Islet of Langerhans (tissue), 1 donor: ENCODE measurements around the gene RNPC3.

Experiments
- FAIRE-seq: peaks from one replicate; lab custom pipeline; 2011; peaks lifted over from hg19 to GRCh38; lab: Jason Lieb, UNC

The RNPC3 gene, protein sequence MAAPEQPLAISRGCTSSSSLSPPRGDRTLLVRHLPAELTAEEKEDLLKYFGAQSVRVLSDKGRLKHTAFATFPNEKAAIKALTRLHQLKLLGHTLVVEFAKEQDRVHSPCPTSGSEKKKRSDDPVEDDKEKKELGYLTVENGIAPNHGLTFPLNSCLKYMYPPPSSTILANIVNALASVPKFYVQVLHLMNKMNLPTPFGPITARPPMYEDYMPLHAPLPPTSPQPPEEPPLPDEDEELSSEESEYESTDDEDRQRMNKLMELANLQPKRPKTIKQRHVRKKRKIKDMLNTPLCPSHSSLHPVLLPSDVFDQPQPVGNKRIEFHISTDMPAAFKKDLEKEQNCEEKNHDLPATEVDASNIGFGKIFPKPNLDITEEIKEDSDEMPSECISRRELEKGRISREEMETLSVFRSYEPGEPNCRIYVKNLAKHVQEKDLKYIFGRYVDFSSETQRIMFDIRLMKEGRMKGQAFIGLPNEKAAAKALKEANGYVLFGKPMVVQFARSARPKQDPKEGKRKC

DNA sequence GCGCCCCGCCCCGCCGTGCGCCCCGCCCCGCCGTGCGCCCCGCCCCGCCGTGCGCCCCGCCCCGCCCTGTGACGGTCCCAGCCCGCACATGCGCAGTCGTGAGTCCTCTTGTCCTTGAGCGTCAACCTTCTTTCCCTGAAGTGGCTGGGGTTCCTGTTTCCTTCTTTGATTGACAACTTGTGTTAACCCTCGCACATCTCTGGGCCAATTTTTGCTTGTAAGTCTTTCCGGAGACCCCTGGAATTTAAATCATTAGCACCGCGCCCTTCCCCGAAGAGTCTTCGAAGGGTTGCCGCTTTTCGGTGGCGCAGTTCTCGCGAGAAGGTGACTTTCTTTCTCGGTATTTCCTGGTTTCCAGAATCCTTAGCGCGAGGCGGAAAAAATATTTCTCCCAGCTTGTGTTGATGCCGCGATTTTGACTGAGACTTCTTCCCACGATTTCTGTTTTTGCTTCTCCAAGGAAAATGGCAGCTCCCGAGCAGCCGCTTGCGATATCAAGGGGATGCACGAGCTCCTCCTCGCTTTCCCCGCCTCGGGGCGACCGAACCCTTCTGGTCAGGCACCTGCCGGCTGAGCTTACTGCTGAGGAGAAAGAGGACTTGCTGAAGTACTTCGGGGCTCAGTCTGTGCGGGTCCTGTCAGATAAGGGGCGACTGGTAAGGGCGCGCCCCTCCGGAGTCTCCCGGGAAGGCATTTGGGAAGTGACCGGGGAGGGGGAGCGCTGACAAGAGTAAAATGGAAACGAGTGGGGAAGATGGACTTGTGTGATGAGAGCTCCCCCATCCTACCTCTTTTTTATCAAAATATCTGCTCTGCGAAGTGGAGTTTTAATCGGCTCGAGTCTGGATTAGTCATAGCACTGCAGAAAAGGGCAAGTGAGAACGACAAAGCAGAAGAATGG, at the start of gene RNPC3:
Gene RNPC3 (plus strand): TSS at position 93 of the 901 bp plus-strand sequence. CDS start 372 bp downstream, at position 465.
- peak; percentile 92 for FAIRE-seq

DNA sequence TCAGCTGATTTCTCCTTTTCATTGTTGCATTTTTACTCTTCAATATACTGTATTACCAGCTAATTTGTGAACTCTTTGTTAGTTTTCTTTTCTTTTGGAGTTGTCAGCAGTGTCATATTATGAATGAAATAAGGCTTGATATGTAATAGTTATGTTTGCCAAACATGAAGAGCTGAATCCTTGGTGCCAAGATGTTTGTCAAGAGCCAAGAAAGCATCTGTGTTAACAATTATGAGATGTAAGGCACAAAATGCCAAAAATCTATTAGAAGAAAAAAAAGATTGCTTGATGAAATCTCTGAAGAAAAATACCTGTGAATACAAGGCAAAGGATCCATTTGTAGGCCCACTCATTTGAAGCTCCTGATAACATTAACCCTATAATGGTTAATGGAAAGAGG, 48.4 kb upstream of the RNPC3 start:
- FAIRE-seq: no peak

DNA sequence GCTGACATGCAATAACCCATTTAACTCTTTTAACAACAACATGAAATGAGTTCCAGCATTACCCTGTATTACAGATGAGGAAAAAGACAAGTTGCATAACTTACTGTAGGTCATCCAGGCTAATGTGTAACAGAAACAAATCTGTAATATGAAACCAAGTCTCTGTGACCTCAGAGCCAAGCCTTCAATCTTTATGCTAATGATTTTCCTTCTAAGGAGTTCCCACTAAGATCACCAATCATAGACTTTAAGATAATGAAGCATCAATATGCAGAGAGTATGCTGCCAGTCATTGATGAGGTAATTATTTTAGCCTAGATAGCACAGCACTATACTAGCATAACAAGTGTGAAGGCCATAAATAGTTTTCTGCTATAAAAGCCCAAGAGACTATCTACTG, 35.6 kb upstream of the RNPC3 start:
- no peak for FAIRE-seq

DNA sequence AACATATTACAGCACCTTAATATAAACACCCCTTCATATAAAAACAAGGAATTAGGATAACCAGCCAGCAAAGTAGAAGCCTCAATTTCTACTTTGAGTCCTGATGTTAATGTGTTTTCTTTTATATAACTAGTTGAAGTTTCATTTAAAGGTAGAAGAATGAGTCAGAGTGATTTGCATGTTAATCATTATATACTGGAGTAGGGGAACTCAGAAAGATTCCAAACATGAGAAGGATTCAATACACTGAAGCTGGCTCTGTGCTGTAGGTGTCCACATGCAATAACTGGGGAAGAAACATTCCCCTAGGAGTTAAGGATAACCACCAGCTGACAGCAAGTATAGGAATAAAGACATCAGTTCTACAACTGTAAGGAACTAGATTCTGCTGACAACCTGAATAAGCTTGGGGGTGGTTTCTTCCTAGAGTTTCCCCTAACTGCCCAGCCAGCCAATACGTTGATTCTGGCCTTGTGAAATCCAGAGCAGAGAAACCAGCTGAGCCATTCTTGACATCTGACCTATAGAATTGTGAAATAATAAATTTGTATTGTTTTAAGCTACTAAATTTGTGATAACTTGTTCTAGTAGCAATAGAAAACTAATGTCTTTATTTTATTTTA, 33.4 kb upstream of the RNPC3 start:
- no peak for FAIRE-seq

DNA sequence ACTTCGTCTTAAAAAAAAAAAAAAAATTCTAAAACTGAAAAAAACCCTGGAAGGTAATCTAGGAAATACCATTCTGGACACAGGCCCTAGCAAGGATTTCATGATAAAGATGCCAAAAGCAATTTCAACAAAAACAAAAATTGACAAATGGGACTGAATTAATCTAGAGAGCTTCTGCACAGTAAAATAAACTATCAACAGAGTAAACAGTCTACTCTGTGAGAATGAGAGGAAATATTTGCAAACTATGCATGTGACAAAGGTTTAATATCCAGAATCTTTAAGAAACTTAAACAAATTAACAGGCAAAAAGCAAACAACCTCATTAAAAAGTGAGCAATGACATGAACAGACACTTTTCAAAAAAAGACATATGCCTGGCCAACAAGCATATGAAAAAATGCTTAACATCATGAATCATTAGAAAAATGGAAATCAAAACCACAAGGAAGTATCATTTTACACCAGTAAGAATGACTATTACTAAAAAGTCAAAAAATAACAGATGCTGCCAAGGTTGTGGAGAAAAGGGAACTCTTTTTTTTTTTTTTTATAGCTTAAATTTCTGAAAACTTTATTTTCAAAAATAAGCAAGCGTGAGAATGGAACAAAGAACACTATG, 29.4 kb upstream of the RNPC3 start:
- no peak for FAIRE-seq

DNA sequence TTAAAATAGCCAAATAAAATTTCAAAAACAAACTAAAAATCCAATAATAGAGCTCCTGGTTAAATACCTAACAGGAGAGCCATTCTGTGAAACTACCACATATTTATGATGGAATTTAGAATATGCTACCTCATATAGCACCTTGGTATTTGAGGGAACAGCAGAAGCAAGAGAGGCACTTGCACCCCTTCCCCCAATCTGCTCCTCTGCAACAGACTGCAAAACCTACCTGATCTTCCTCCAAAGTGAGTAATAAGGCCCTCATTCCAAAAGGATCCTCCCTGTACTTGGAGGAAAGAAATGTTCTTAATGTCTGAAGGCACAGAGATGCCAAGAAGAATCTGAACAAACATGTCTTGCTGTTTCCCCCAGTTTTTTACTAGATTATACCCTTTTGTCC, 28.1 kb upstream of the RNPC3 start:
- FAIRE-seq: no peak

DNA sequence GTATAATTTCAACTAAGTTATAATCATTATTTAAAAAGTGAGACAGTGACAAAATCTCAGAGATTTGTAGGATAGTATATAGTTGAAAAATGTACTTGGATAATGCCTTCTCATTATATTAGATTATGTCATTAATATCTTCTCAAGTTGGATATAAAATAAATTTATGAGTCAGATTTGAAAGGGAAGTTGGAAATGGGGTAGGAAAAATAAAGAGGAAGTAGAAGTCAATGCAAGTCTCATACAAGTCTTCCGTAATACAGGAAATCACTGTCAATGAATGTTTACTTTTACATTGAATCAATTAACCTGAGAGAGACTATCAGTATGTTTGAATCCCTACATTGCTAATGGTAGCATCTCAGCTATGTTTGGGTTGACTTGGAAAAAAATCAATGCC, 16.2 kb upstream of the RNPC3 start:
- FAIRE-seq: no peak

DNA sequence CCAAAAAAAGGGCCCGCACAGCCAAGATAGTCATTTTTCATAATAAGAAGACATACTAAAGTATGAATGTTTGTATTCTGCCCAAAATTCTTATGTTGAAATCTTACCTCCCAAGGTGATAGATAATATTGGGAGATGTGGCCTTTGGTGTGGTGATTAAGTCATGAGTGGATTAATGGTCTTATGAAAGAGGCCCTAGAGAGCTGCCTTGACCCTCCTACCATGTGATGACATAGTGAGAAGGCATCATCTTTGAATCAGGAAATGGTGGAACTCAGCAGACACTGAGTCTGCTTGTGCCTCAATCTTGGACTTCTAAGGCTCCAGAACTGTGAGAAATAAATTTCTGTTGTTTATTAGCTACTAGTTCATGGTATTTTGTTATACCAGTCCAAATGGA, 11.8 kb upstream of the RNPC3 start:
- no peak for FAIRE-seq

DNA sequence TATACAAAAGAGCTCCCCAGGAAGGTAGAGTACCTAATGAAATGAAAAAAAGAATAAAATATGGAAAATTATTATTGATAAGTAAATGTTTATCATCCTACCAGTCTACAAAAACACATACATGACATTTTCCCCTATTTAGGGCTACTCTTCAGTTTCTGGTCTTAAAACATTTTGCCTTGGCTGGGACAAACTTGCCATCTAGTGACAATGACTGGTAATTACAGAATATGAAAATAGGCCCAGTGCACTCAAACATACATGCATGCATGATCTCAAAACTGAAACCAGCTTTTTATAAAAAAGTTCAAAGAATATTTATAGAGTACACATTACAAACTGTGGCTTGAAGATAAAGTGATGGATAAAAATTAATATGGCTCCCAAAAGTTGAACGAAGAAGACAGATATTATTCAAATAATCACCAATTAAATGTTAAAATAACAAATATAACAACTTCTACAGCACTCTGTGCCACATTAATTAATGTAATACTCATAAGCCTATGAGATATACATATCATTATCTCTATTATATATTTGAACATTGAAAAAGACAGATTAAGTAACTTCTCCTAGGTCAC, 10.5 kb upstream of the RNPC3 start:
- FAIRE-seq: peak; percentile 90

DNA sequence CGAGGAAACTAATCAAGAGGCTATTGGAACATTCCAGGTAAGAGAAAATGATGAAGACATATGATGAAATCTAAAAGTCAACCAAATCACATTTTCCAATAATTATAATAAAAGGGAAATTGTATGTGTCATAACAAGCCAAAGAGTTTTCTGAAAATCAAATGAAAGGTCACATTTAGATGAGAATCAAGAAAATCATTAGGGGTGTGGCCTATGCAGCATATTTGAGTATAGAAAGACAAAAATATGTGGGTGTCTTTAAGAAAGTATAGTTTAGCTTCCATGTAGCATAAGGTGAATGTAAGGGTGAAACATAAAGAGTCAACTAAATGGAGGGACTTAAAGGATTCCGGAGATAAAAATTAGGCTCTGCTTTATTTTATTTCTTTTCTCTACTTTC, 9.2 kb upstream of the RNPC3 start:
- no peak for FAIRE-seq

DNA sequence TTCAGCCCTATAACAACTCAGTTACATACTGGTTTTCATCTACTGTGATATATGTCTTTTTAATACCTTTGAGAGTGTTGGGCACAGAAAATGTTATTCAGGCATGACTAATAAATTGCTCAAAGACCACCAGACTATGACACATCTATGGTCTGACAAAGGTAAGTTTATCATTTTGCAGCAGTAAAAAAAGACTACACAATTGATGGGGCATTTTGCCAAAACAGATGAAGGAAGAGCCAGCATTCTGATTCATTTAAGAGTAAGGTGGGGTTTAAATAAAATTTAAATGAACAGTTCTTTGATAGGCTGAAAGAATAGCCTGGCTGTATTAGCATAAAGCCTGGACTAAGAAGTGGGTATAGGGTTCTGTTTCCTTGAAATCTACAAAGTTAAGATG, 8.8 kb upstream of the RNPC3 start:
- FAIRE-seq: no peak

DNA sequence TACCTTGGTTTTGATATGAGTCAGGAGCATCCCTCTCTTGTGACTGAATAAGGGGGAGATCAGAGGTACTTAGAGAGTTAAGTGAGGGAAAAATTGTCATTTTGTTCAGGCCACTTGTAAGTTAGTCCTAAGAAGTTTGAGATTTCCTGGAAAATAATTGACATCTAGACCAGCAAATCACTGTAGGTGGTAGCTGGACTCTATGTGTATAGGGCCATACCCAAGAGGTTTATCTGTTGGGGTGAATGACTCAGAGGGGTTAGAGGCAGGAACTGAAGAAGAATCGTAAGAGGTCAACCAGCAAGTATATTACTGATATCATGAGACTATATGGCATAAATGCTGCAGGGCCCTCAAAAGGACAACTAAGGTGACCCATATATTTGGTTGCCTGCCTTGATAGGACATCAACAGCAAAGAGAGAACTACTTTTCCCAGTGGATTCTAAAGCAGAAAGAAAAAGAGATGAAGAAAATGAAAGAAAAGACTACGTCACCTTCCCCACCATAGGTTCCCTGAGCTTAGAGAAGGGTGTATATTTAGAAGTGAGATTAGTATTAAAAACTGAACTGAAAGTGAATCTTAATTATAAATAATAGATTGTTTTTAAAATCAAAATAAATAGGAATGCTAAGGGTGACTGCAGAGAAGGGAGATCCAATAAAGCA, 8.0 kb upstream of the RNPC3 start:
- FAIRE-seq: no peak

DNA sequence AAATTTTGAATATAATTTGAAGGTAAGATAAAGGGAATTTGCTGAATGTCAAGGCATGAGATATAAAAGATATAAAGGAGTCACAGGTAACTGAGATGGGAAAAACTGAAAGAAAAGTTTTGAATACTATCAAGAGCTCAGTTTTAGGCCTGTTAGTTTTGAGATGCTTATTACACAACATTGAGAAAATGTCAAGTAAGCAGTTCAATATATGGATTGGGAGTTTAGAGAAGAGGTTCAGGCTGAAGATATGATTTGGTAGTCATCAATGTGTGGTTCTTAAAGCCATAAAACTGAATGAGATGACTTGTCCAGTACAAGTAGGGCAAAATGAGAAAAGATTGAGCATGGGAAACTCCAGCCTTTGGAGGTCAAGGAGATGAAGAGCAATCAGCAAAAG, 4.7 kb upstream of the RNPC3 start:
- FAIRE-seq: no peak

DNA sequence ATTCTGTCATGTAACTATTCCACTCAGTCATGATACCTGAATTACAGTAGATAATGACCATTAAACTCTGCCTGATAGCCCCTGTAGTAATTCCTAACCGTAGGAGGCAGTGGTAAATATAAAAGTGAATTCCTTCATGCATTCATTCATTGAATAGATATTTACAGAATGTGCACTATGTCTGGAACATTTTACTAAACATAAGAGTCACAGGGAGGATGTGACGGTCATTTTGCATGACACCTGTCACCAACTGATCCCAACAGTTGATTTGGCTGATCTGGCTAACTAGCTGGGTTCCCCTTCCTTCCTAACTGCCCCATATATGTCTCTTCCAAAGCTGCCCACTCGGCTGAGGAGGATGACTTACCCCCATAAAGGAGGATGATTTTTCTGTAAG, 2.2 kb upstream of the RNPC3 start:
- no peak for FAIRE-seq

DNA sequence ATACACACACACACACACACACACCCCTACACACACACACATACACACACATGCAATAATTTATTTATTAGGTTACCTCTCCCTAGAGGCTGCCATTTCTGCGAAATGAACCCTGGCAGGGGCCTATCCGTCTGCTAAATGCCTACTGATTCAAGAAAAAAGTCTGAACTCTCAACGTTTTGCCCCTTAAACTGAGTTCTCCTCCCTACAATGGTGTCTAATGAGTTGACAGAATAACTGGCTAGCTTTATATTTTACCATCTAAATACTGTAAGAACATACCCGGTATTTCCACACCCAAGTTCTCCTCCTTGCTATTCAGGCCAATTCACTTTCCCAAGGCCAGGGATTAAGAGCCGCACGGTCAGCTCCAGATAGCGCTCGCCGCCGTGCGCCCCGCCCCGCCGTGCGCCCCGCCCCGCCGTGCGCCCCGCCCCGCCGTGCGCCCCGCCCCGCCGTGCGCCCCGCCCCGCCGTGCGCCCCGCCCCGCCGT, 339 bp upstream of the RNPC3 start:
- FAIRE-seq: no peak

DNA sequence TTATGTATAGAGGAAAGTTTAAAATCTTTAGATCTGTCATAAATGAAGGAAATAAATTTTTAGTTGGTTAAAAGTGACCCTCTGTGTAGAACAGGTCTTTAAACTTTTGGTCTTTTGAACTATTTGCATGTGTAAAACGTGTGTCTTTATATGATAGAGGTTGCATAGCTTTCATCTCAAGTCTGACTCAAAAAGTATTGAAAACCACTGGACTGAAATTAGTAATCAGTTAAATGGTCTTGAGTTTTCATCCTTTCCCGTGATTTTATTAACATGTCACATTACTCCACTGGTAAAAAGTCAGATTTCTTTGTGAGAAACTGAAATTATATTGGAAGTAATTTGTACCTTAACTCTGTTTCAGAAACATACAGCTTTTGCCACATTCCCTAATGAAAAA, 1.8 kb downstream of the RNPC3 start:
- no peak for FAIRE-seq

DNA sequence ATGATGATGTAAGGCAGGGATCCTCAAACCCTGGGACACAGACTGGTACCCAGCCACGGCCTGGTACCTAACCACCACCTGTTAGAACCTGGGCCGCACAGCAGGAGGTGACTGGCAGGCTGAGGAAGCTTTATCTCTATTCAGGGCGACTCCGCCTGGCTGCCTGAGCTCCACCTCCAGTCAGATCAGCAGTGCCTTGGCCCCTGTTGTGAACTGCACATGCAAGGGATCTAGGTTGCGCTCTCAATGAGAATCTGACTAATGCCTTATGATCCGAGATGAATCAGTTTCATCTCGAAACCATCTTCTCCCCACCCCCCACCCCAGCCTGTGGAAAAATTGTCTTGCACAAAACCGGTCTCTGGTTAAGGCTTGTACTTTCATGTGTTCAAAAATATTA, 4.2 kb downstream of the RNPC3 start:
- FAIRE-seq: no peak

DNA sequence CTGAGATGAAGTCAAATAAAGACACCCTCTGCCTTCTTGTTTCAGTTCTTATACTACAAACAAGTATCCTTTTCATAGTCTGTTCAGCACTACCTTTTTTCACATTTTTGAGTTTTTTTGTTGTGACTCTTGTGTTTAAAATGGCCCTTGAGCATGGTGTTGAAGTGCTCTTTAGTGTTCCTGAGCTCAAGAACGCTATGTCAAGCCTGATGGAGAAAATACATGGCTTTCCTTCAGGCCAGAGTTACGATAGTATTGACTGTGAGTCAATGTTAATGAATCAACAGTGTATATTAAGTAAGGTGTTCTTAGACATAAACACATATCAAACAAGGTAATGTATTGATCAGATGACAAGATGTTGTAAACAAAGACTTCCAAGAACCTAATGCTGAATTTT, 12.7 kb downstream of the RNPC3 start:
- no peak for FAIRE-seq

DNA sequence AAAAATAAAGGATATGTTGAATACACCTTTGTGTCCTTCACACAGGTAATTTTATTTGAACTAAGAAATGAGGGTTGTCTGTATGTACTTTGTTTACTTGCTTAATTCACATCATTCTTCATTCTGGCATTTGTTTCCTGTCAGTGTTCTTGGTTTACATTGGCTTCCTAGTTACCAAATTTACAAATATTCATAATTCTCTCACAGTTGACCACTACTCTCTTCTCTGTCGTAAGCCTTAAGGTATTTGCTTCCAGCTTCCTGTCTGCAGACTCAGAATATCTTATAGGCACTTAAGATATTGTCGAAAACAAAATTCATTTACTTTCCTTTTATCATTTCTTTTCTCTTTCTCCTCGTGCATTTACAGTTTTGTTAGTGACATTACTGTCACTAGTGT, 15.9 kb downstream of the RNPC3 start:
- no peak for FAIRE-seq

DNA sequence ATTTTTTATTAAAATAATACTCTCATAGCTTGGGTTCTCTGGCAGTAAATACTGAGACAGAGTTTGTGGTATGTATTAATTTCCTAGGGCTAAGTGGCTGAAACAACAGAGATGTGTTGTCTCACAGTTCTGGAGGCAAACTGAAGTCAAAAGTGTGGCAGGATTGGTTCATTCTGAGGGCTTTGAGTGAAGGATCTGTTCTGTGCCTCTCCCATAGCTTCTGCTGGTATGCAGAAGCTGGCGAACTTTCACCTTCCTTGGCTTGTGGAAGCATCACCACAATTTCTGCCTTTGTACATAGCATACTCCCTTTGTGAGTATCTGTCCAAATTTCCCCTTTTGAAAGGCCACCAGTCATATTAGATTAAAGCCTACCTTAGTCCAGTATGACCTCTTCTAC, 21.0 kb downstream of the RNPC3 start:
- no peak for FAIRE-seq

DNA sequence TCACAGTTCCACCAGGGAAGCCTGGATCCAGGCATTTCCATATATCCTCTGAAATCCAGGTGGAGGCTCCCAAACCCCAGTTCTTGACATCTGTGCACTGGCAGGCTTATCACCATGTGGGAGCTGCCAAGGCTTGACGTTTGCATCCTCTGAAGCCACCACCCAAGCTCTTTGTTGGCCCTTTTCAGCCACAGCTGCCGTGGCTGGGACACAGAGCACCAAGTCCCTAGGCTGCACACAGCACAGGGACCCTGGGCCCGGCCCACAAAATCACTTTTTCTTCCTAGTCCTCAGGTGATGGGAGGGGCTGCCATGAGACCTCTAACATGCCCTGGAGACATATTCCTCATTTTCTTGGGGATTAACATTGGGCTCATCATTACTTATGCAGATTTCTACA, 22.3 kb downstream of the RNPC3 start:
- FAIRE-seq: no peak
